Natural killer cell treated with Interleukin-12 subunit alpha and Interleukin-12 subunit beta and Interleukin-15 and Interleukin-18, amount 100 ng/mL, for 72 hours (primary cell): ENCODE data around the gene PTDSS2. TPM values are rescaled to one million over a fixed set of nuclear protein-coding genes. Genes with fewer than 3 reads are reported as not detected.
A peak's percentile ranks its signal among the peaks of the same experiment; 100 is the strongest.

Experiments used
- ATAC-seq, 2 donors: fragments of 150-1000 bp; cut with Tn5 transposase in 1 of 2; sonication (Bioruptor Pico), chemical (Tn5 transposase) in 1 of 2; 2 replicates each; pipeline ENCODE4 v1.10.0; 2021
- DNase-seq: peaks from one replicate; pipeline ENCODE4 v3.0.0; 2022; ENCODE audit warnings: low spot score
- H3K27ac Mint-ChIP-seq, 2 donors: 1 replicate in 1 of 2; 2 replicates in 1 of 2; pipeline ENCODE4 v1.8.0; 2022; ENCODE audit warnings: mixed read lengths in 2 of 2, mild to moderate bottlenecking in 1 of 2, moderate library complexity in 1 of 2
- H3K27me3 Mint-ChIP-seq, 2 donors: 1 replicate in 1 of 2; 2 replicates in 1 of 2; pipeline ENCODE4 v1.8.0; 2022; ENCODE audit warnings: mixed read lengths in 2 of 2
- H3K36me3 Mint-ChIP-seq: one replicate; pipeline ENCODE4 v1.8.0; 2022; ENCODE audit warnings: mixed read lengths
- H3K4me1 Mint-ChIP-seq, 2 donors: 1 replicate in 1 of 2; 2 replicates in 1 of 2; pipeline ENCODE4 v1.8.0; 2022; ENCODE audit warnings: low read depth in 2 of 2, mixed read lengths in 2 of 2, mild to moderate bottlenecking in 1 of 2
- H3K4me3 Mint-ChIP-seq: one replicate; pipeline ENCODE4 v1.8.0; 2022; ENCODE audit warnings: mixed read lengths
- H3K9me3 Mint-ChIP-seq: 2 replicates; pipeline ENCODE4 v1.8.0; 2022; ENCODE audit warnings: mixed read lengths
- total RNA-seq, 2 donors: library from RNA; stranded (reverse); gene quantifications; one replicate each; pipeline ENCODE4 v1.2.3, GENCODE V29; 2022

Gene PTDSS2
- total RNA-seq, 2 donors from 2014 or later, result 20.6 to 56.9 TPM

- DNase-seq (no peak), ATAC-seq (no peak)
- Mint-ChIP-seq H3K4me3 (no peak overlapping the region), H3K36me3 (no peaks in the 10 kb centered on the region), H3K27me3 (peaks cover 0 to 2% of the 10 kb centered on the region in 2 donors), H3K9me3 (no peaks in the 10 kb centered on the region), H3K27ac (no peak overlapping the region), H3K4me1 (peaks cover 0 to 5% of the 10 kb centered on the region in 2 donors)
Observed at GRCh38 chr11:442611-443081, 7.4 kb upstream of the PTDSS2 start.

GRCh38 chr11:443542-444199 is 6.4 kb upstream of the PTDSS2 start:
- no peaks in the 10 kb centered on the region for H3K9me3 Mint-ChIP-seq
- H3K4me3 Mint-ChIP-seq, result no peak overlapping the region
- DNase-seq (no peak), ATAC-seq (no peak)
- H3K27ac Mint-ChIP-seq, result no peak overlapping the region
- no peaks in the 10 kb centered on the region for H3K36me3 Mint-ChIP-seq
- H3K4me1 Mint-ChIP-seq, result peaks cover 0 to 5% of the 10 kb centered on the region in 2 donors
- H3K27me3 Mint-ChIP-seq, result peaks cover 0 to 2% of the 10 kb centered on the region in 2 donors

GRCh38 chr11:444396-445144 is 5.5 kb upstream of the PTDSS2 start:
- no peaks in the 10 kb centered on the region for H3K9me3 Mint-ChIP-seq
- no peaks in the 10 kb centered on the region for H3K36me3 Mint-ChIP-seq
- H3K4me3 Mint-ChIP-seq, result no peak overlapping the region
- ATAC-seq, result no peak
- H3K27ac Mint-ChIP-seq, result no peak overlapping the region
- DNase-seq, result no peak
- peaks cover 0 to 2% of the 10 kb centered on the region in 2 donors for H3K27me3 Mint-ChIP-seq
- peaks cover 0 to 5% of the 10 kb centered on the region in 2 donors for H3K4me1 Mint-ChIP-seq

DNA sequence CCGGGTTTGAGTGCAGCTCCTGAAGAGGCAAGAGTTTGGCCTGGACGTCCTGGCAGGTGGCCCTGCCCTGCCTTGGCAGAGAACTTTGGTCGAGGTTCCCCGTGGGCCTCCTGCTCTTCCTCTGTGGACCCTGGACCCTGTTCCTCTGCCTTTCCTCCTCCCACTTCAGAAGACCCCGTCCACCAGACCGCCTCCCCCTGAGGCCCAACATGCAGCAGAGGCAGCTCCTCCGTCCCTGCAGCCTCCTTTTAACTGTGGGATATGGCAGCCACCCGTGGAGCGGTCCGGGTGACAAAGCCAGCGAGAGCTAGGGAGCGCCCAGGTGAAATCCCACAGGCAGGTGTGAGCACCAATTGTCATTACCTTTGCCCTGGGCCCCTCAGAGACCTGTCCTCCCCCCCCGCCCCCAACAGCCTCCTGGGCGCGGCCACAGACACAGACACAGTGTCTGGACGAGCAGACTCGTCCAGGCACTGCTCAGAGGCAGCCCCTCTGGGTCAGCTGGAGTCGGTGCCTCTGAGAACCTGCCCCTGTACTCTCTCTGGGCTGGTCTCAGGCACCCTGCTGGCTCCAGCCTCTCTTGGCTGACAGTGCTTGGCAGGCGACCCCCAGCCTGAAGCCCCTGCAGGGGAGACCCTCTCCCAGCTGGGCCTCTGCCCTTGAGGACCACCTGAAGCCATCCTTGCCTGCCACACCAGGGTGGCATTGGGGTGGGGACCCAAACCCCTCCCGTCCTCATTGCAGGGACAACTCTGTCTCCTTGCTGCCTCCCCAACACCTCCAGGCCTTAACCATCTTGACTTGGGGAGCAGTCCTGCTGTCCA is 4.1 kb upstream of the PTDSS2 start:
- H3K9me3 Mint-ChIP-seq, result no peaks in the 10 kb centered on the region
- no peak for ATAC-seq
- DNase-seq, result no peak
- no peak overlapping the region for H3K4me3 Mint-ChIP-seq
- peaks cover 0 to 2% of the 10 kb centered on the region in 2 donors for H3K27me3 Mint-ChIP-seq
- no peak overlapping the region for H3K27ac Mint-ChIP-seq
- peaks cover 4 to 5% of the 10 kb centered on the region in 2 donors for H3K4me1 Mint-ChIP-seq
- H3K36me3 Mint-ChIP-seq, result peaks cover 4% of the 10 kb centered on the region

- H3K4me3 Mint-ChIP-seq, result no peak overlapping the region
- H3K36me3 Mint-ChIP-seq, result peaks cover 6% of the 10 kb centered on the region
- H3K27ac Mint-ChIP-seq, result no peak overlapping the region
- H3K27me3 Mint-ChIP-seq, result no peaks in the 10 kb centered on the region
- DNase-seq, result no peak
- peaks cover 10% of the 10 kb centered on the region in 2 donors for H3K4me1 Mint-ChIP-seq
- no peak for ATAC-seq
- H3K9me3 Mint-ChIP-seq, result no peaks in the 10 kb centered on the region
Observed at GRCh38 chr11:446891-447290, 3.2 kb upstream of the PTDSS2 start.

- ATAC-seq (peak; percentile 85 to 89), DNase-seq (peak; percentile 94)
- Mint-ChIP-seq H3K9me3 (no peaks in the 10 kb centered on the region), H3K27me3 (no peaks in the 10 kb centered on the region), H3K4me3 (peak overlapping the region; percentile 92), H3K4me1 (peaks cover 10% of the 10 kb centered on the region in 2 donors), H3K36me3 (peaks cover 6% of the 10 kb centered on the region), H3K27ac (peak overlapping the region; percentile 79 to 86)
Observed at GRCh38 chr11:447923-448731, 2.0 kb upstream of the PTDSS2 start.

- H3K4me3 Mint-ChIP-seq, result peak overlapping the region; percentile 94
- no peaks in the 10 kb centered on the region for H3K9me3 Mint-ChIP-seq
- peaks cover 15 to 20% of the 10 kb centered on the region in 2 donors for H3K4me1 Mint-ChIP-seq
- peak in 1 of 2 donors; percentile 10 for ATAC-seq
- H3K27ac Mint-ChIP-seq, result peak overlapping the region; percentile 59 to 93
- peak; percentile 74 for DNase-seq
- peaks cover 11% of the 10 kb centered on the region for H3K36me3 Mint-ChIP-seq
- H3K27me3 Mint-ChIP-seq, result no peaks in the 10 kb centered on the region
Observed at GRCh38 chr11:450809-451451, 851 bp downstream of the PTDSS2 start.

DNA sequence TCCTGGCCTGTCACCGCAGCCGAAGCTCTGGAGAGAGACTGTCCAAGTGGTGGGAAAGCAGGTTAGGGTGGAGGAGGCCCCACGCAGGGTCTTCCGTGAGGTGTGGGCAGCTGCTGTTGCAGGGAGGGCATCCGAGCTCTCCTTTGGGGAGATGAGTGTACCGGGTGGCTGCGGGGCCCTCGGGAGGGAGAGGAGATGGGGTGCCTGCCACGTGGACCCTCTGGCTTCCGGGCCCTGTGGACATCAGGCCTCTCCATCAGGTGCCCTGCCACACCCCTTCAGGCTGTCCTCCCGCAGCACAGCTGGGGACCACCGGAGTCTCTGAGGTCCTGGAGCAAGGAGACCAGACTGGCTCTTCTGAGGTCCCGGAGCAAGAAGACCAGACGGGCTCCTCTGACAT is 1.7 kb downstream of the PTDSS2 start:
- peaks cover 11% of the 10 kb centered on the region for H3K36me3 Mint-ChIP-seq
- H3K9me3 Mint-ChIP-seq, result no peaks in the 10 kb centered on the region
- H3K4me1 Mint-ChIP-seq, result peaks cover 21 to 27% of the 10 kb centered on the region in 2 donors
- ATAC-seq (no peak), DNase-seq (peak; percentile 56)
- H3K4me3 Mint-ChIP-seq, result peak overlapping the region; percentile 94
- no peaks in the 10 kb centered on the region for H3K27me3 Mint-ChIP-seq
- H3K27ac Mint-ChIP-seq, result peak overlapping the region; percentile 59 to 93

- ATAC-seq, result no peak
- H3K4me3 Mint-ChIP-seq, result no peak overlapping the region
- peaks cover 11% of the 10 kb centered on the region for H3K36me3 Mint-ChIP-seq
- peak overlapping the region in 1 of 2 donors; percentile 59 for H3K27ac Mint-ChIP-seq
- no peaks in the 10 kb centered on the region for H3K9me3 Mint-ChIP-seq
- peak; percentile 46 for DNase-seq
- no peaks in the 10 kb centered on the region for H3K27me3 Mint-ChIP-seq
- peaks cover 26 to 32% of the 10 kb centered on the region in 2 donors for H3K4me1 Mint-ChIP-seq
Observed at GRCh38 chr11:452203-452744, 2.2 kb downstream of the PTDSS2 start.

DNA sequence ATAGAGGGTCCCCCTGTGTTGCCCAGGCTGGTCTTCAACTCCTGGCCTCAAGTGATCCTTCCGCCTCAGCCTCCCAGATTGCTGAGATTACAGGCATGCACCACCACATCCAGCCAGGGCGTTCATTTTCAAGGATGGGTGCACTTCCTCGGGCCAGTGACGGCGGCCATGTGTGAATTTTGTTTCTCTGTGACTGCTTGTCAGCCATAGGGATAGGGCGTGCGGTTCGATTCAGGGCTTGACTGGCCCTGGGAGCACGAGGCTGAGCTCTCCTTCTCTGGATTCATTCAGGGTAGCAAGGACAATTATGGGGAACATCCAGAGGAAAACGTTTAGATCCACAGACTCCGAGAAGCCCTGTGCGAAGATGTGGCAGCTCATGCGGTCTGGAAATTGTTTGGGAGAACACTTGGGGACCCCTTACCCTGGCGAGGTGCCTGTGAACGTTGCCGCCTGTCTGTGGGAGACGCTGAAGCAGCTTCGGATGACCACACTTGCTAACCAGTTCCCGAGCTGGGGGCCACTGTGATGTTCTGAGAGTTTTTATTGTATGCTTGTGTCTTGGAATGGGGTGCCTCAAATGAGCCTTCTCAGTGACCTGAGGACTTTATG is 2.9 kb downstream of the PTDSS2 start:
- DNase-seq, result peak; percentile 59
- Mint-ChIP-seq H3K4me3 (no peak overlapping the region), H3K27me3 (no peaks in the 10 kb centered on the region), H3K9me3 (no peaks in the 10 kb centered on the region), H3K27ac (no peak overlapping the region), H3K4me1 (peaks cover 33 to 37% of the 10 kb centered on the region in 2 donors), H3K36me3 (peaks cover 11% of the 10 kb centered on the region)
- no peak for ATAC-seq

GRCh38 chr11:453564-453963 is 3.5 kb downstream of the PTDSS2 start:
- H3K4me3 Mint-ChIP-seq, result no peak overlapping the region

DNA sequence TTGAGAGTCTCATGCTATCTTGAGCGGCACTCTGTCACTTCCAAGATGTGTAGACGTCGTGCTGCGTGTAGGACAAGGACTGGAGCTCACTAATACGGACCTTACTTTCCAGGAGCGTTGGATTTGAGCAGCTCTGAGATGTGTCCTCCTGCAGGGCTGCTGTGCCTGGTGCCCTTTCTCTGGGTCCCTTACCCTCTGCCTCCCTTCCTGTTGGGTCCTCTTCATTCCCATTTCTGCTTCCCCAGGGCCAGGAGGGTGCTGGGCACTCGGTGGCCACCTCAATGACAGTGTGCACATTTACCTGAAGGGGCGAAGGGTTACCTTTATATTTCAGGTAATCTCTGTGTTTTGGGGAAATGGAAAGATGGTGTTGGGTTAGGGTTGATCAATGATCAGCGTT is 4.0 kb downstream of the PTDSS2 start:
- no peak overlapping the region for H3K27ac Mint-ChIP-seq
- no peaks in the 10 kb centered on the region for H3K9me3 Mint-ChIP-seq
- H3K36me3 Mint-ChIP-seq, result peaks cover 11% of the 10 kb centered on the region
- H3K27me3 Mint-ChIP-seq, result no peaks in the 10 kb centered on the region
- no peak overlapping the region for H3K4me3 Mint-ChIP-seq
- ATAC-seq, result no peak
- H3K4me1 Mint-ChIP-seq, result peaks cover 33 to 37% of the 10 kb centered on the region in 2 donors
- DNase-seq, result no peak

More at GRCh38 chr11:453564-453963, 3.5 kb downstream of the PTDSS2 start:
- H3K4me1 Mint-ChIP-seq, result peaks cover 33 to 37% of the 10 kb centered on the region in 2 donors
- H3K27me3 Mint-ChIP-seq, result no peaks in the 10 kb centered on the region
- H3K27ac Mint-ChIP-seq, result no peak overlapping the region
- H3K36me3 Mint-ChIP-seq, result peaks cover 11% of the 10 kb centered on the region
- no peaks in the 10 kb centered on the region for H3K9me3 Mint-ChIP-seq
- DNase-seq (no peak), ATAC-seq (no peak)
